ENCODE data around the gene E2F7.

GRCh38 chr12:77019920-77020319, 45.4 kb downstream of the E2F7 start:
- TF ChIP-seq EZH2 (IDR thresholded peaks at IDR 0.05; ENCODE audit: borderline replicate concordance, insufficient read depth, low read length, poor library complexity, severe bottlenecking) (no peak), CTCF (IDR thresholded peaks at IDR 0.05; ENCODE audit: poor library complexity, severe bottlenecking) (no peak), RAD21 (conservative IDR thresholded peaks at IDR 0.05) (no peak), TAF1 (IDR thresholded peaks at IDR 0.05; ENCODE audit: low read depth) (no peak), POLR2AphosphoS5 (IDR thresholded peaks at IDR 0.05) (no peak), SMC3 (conservative IDR thresholded peaks at IDR 0.05; ENCODE audit: poor library complexity) (no peak), EP300 (conservative IDR thresholded peaks at IDR 0.05; ENCODE audit: poor library complexity, severe bottlenecking) (no peak)

Measured in neural cell (in vitro differentiated cells).